Measurements from ENCODE around the gene EPHA8. TPM values are rescaled to one million over a fixed set of nuclear protein-coding genes. Genes with fewer than 3 reads are reported as not detected.

The EPHA8 gene
- total and polyA plus RNA-seq, 4 donors, result not detected

- DNase-seq (ENCODE audit: low spot score), result no peak
- H3K4me3 ChIP-seq (ENCODE audit: low read depth in 1 of 3, low read length in 3 of 3), result no peak overlapping the region
- H3K9me3 ChIP-seq (ENCODE audit: control insufficient read depth in 4 of 4, low read length in 3 of 4), result no peaks in the 10 kb centered on the region
- 59% methylated on average over 5 of the region's 5 CpGs for WGBS
- TF ChIP-seq SP1 (IDR thresholded peaks at IDR 0.05), result no peak
- no peak for TF ChIP-seq GABPA (IDR thresholded peaks at IDR 0.05 in 1 of 2, conservative IDR thresholded peaks at IDR 0.05 in 1 of 2)
- no peak for TF ChIP-seq YY1 (IDR thresholded peaks at IDR 0.05)
- H3K27ac ChIP-seq (ENCODE audit: low read depth in 1 of 2, low read length in 2 of 2), result no peak overlapping the region
- no peak overlapping the region for H3K9ac ChIP-seq (ENCODE audit: low read depth in 1 of 2, low read length in 2 of 2)
- H3K36me3 ChIP-seq (ENCODE audit: control insufficient read depth in 4 of 4, insufficient read depth in 3 of 4, low read depth in 1 of 4, low read length in 3 of 4), result no peaks in the 10 kb centered on the region
- no peaks in the 10 kb centered on the region for H3K4me1 ChIP-seq (ENCODE audit: control insufficient read depth in 4 of 4, insufficient read depth in 4 of 4, low read length in 3 of 4)
- no peaks in the 10 kb centered on the region for H3K27me3 ChIP-seq (ENCODE audit: control insufficient read depth in 4 of 4, insufficient read depth in 4 of 4, low read length in 3 of 4)
Observed at GRCh38 chr1:22552021-22552420, 11.3 kb upstream of the EPHA8 start.

- 45% methylated on average over 18 of the region's 18 CpGs for WGBS
- no peak for DNase-seq (ENCODE audit: low spot score)
- Histone ChIP-seq H3K9me3 (ENCODE audit: control insufficient read depth in 4 of 4, low read length in 3 of 4) (no peaks in the 10 kb centered on the region), H3K4me3 (ENCODE audit: low read depth in 1 of 3, low read length in 3 of 3) (no peak overlapping the region), H3K27me3 (ENCODE audit: control insufficient read depth in 4 of 4, insufficient read depth in 4 of 4, low read length in 3 of 4) (no peaks in the 10 kb centered on the region), H3K9ac (ENCODE audit: low read depth in 1 of 2, low read length in 2 of 2) (no peak overlapping the region), H3K27ac (ENCODE audit: low read depth in 1 of 2, low read length in 2 of 2) (no peak overlapping the region), H3K36me3 (ENCODE audit: control insufficient read depth in 4 of 4, insufficient read depth in 3 of 4, low read depth in 1 of 4, low read length in 3 of 4) (no peaks in the 10 kb centered on the region), H3K4me1 (ENCODE audit: control insufficient read depth in 4 of 4, insufficient read depth in 4 of 4, low read length in 3 of 4) (no peaks in the 10 kb centered on the region)
- TF ChIP-seq GABPA (IDR thresholded peaks at IDR 0.05 in 1 of 2, conservative IDR thresholded peaks at IDR 0.05 in 1 of 2), result no peak
- TF ChIP-seq HNF4A (conservative IDR thresholded peaks at IDR 0.05), result no peak
- TF ChIP-seq RAD21 (IDR thresholded peaks at IDR 0.05), result no peak
- no peak for TF ChIP-seq JUND (IDR thresholded peaks at IDR 0.05)
- TF ChIP-seq SP1 (IDR thresholded peaks at IDR 0.05), result no peak
- no peak for TF ChIP-seq RXRA (IDR thresholded peaks at IDR 0.05)
Observed at GRCh38 chr1:22553104-22553880, 10.0 kb upstream of the EPHA8 start.

GRCh38 chr1:22553991-22554522 is 9.2 kb upstream of the EPHA8 start:
- no peak for DNase-seq (ENCODE audit: low spot score)
- H3K27me3 ChIP-seq (ENCODE audit: control insufficient read depth in 4 of 4, insufficient read depth in 4 of 4, low read length in 3 of 4), result peaks cover 0 to 2% (median 0%) of the 10 kb centered on the region in 4 donors
- TF ChIP-seq FOXA1 (IDR thresholded peaks at IDR 0.05), result no peak
- TF ChIP-seq ATF3 (IDR thresholded peaks at IDR 0.05), result no peak
- TF ChIP-seq REST (IDR thresholded peaks at IDR 0.05), result no peak
- no peak for TF ChIP-seq ZBTB33 (IDR thresholded peaks at IDR 0.05)
- TF ChIP-seq NR2F2 (IDR thresholded peaks at IDR 0.05), result no peak
- TF ChIP-seq JUND (IDR thresholded peaks at IDR 0.05), result no peak
- no peak for TF ChIP-seq CTCF (IDR thresholded peaks at IDR 0.05; ENCODE audit: low read depth, low read length, missing input control)
- no peak for TF ChIP-seq HNF4G (IDR thresholded peaks at IDR 0.05)
- no peak for TF ChIP-seq MAX (IDR thresholded peaks at IDR 0.05)
- TF ChIP-seq HNF4A (conservative IDR thresholded peaks at IDR 0.05), result no peak
- no peak for TF ChIP-seq FOXA2 (IDR thresholded peaks at IDR 0.05)
- TF ChIP-seq GABPA (IDR thresholded peaks at IDR 0.05 in 1 of 2, conservative IDR thresholded peaks at IDR 0.05 in 1 of 2), result no peak
- TF ChIP-seq YY1 (IDR thresholded peaks at IDR 0.05), result no peak
- no peak for TF ChIP-seq RAD21 (IDR thresholded peaks at IDR 0.05)
- no peak for TF ChIP-seq SP1 (IDR thresholded peaks at IDR 0.05)
- TF ChIP-seq EGR1 (IDR thresholded peaks at IDR 0.05; ENCODE audit: low read depth in 2 of 2), result no peak
- TF ChIP-seq TAF1 (conservative IDR thresholded peaks at IDR 0.05), result no peak
- no peak for TF ChIP-seq RXRA (IDR thresholded peaks at IDR 0.05)
- WGBS, result 80% methylated on average over 8 of the region's 8 CpGs
- H3K36me3 ChIP-seq (ENCODE audit: control insufficient read depth in 4 of 4, insufficient read depth in 3 of 4, low read depth in 1 of 4, low read length in 3 of 4), result no peaks in the 10 kb centered on the region
- no peak overlapping the region for H3K27ac ChIP-seq (ENCODE audit: low read depth in 1 of 2, low read length in 2 of 2)
- H3K4me3 ChIP-seq (ENCODE audit: low read depth in 1 of 3, low read length in 3 of 3), result no peak overlapping the region
- no peak overlapping the region for H3K9ac ChIP-seq (ENCODE audit: low read depth in 1 of 2, low read length in 2 of 2)
- no peaks in the 10 kb centered on the region for H3K4me1 ChIP-seq (ENCODE audit: control insufficient read depth in 4 of 4, insufficient read depth in 4 of 4, low read length in 3 of 4)
- H3K9me3 ChIP-seq (ENCODE audit: control insufficient read depth in 4 of 4, low read length in 3 of 4), result no peaks in the 10 kb centered on the region

All from liver (tissue), 9 donors.